ENCODE measurements around the gene UBE2O. TPM values are rescaled to one million over a fixed set of nuclear protein-coding genes. Genes with fewer than 3 reads are reported as not detected.

The UBE2O gene
- total RNA-seq, 4 donors from 2014 or later: 20.3 to 52.0 (median 26.0) TPM

GRCh38 chr17:76449126-76449525, 3.8 kb downstream of the UBE2O start:
- H3K4me3 ChIP-seq (ENCODE audit: low read depth, poor library complexity, severe bottlenecking): no peak overlapping the region
- intact Hi-C loops (cut with DNase I; ENCODE audit: low total_unique reads): no loop called here
- 91 to 96% methylated on average over 6 of the region's 6 CpGs for WGBS, 2 donors
- TF ChIP-seq POLR2A (IDR thresholded peaks at IDR 0.05) (no peak), CTCF (IDR thresholded peaks at IDR 0.05) (no peak)
- no peak for DNase-seq (ENCODE audit: low spot score in 2 of 2)

GRCh38 chr17:76447931-76448652, 4.9 kb downstream of the UBE2O start:
- no peak for DNase-seq (ENCODE audit: low spot score in 2 of 2)
- intact Hi-C loops (cut with DNase I; ENCODE audit: low total_unique reads): no loop called here
- 59 to 69% methylated on average over 7 of the region's 7 CpGs for WGBS, 2 donors

GRCh38 chr17:76446449-76447231, 6.3 kb downstream of the UBE2O start:
- no peak overlapping the region for H3K4me3 ChIP-seq (ENCODE audit: low read depth, poor library complexity, severe bottlenecking)
- intact Hi-C loops (cut with DNase I; ENCODE audit: low total_unique reads): no loop called here
- no peak for TF ChIP-seq POLR2A (IDR thresholded peaks at IDR 0.05)
- TF ChIP-seq CTCF (IDR thresholded peaks at IDR 0.05): no peak
- WGBS, 2 donors: 62 to 68% methylated on average over 9 of the region's 9 CpGs
- DNase-seq (ENCODE audit: low spot score in 2 of 2): no peak

More at GRCh38 chr17:76447931-76448652, 4.9 kb downstream of the UBE2O start:
- H3K4me3 ChIP-seq (ENCODE audit: low read depth, poor library complexity, severe bottlenecking): no peak overlapping the region
- TF ChIP-seq POLR2A (IDR thresholded peaks at IDR 0.05): no peak
- no peak for TF ChIP-seq CTCF (IDR thresholded peaks at IDR 0.05)

- WGBS, 2 donors: 68 to 79% methylated on average over 10 of the region's 10 CpGs
- TF ChIP-seq CTCF (IDR thresholded peaks at IDR 0.05) (no peak), POLR2A (IDR thresholded peaks at IDR 0.05) (no peak)
- no peak overlapping the region for H3K4me3 ChIP-seq (ENCODE audit: low read depth, poor library complexity, severe bottlenecking)
- DNase-seq (ENCODE audit: low spot score in 2 of 2): no peak
- intact Hi-C loops (cut with DNase I; ENCODE audit: low total_unique reads): no loop called here
Measured at GRCh38 chr17:76445697-76446448, 7.1 kb downstream of the UBE2O start.

GRCh38 chr17:76444518-76445311, 8.2 kb downstream of the UBE2O start:
- H3K4me3 ChIP-seq (ENCODE audit: low read depth, poor library complexity, severe bottlenecking): no peak overlapping the region
- WGBS, 2 donors: 85 to 87% methylated on average over 9 of the region's 9 CpGs
- DNase-seq (ENCODE audit: low spot score in 2 of 2): no peak
- intact Hi-C loops (cut with DNase I; ENCODE audit: low total_unique reads): no loop called here
- TF ChIP-seq CTCF (IDR thresholded peaks at IDR 0.05) (no peak), POLR2A (IDR thresholded peaks at IDR 0.05) (no peak)

Data from lower leg skin (tissue), 4 donors.